Endothelial cell of umbilical vein (primary cell): Measurements from ENCODE around the gene ACAP1. TPM values are rescaled to one million over a fixed set of nuclear protein-coding genes. Genes with fewer than 3 reads are reported as not detected.

Source experiments
- BruUV-seq: library from RNA; stranded (reverse); fragments of 400-500 nt; replicated peaks from 2 replicates; lab custom pipeline; 2021; lab: Mats Ljungman, UMichigan
- CTCF ChIA-PET: fragments of 300-600, 350-600 bp; sonication (Branson Sonifier 250); formaldehyde crosslinking; loops from one replicate; lab custom pipeline; 2021; ENCODE audit warnings: antibody characterized with exemption, inconsistent platforms; lab: Charles Lee
- POLR2A ChIA-PET: fragments of 300-600, 350-600 bp; sonication (Branson Sonifier 250); formaldehyde crosslinking; loops from one replicate; lab custom pipeline; 2021; ENCODE audit warnings: antibody characterized with exemption, inconsistent platforms; lab: Charles Lee
- DNase-seq: peaks from one replicate; pipeline ENCODE4 v3.0.0-alpha.2; 2011; ENCODE audit warnings: low read depth, low spot score
- FAIRE-seq: peaks from 2 replicates; lab custom pipeline; 2011; peaks lifted over from hg19 to GRCh38; lab: Jason Lieb, UNC
- H2AFZ ChIP-seq: 2 replicates; pipeline ENCODE4 v1.6.0; 2012; ENCODE audit warnings: low read depth, low read length, control low read depth, inconsistent platforms
- H3K27ac ChIP-seq: 2 replicates; pipeline ENCODE4 v1.5.1; 2011; ENCODE audit warnings: low read depth, mild to moderate bottlenecking, control low read depth, low read length, moderate library complexity; ENCODE audit not compliant: insufficient read depth
- H3K27me3 ChIP-seq, 2 experiments: 2 replicates each; pipeline versions ENCODE4 v1.6.0 to v1.6.1; 2011; ENCODE audit warnings: low read length in 2 of 2, mixed read lengths in 1 of 2; ENCODE audit not compliant: control insufficient read depth in 2 of 2, insufficient read depth in 2 of 2
- H3K36me3 ChIP-seq, 2 experiments: 2 replicates in 1 of 2; 3 replicates in 1 of 2; pipeline ENCODE4 v1.5.1; 2011; ENCODE audit warnings: low read length in 2 of 2, mild to moderate bottlenecking in 1 of 2, moderate library complexity in 1 of 2; ENCODE audit not compliant: control insufficient read depth in 2 of 2, insufficient read depth in 2 of 2; ENCODE audit errors: extremely low read depth in 1 of 2
- H3K4me1 ChIP-seq: 3 replicates; pipeline ENCODE4 v1.5.1; 2011; ENCODE audit warnings: mild to moderate bottlenecking, low read length; ENCODE audit not compliant: control insufficient read depth, insufficient read depth; ENCODE audit errors: extremely low read depth
- H3K4me2 ChIP-seq: 2 replicates; pipeline ENCODE4 v1.6.1; 2011; ENCODE audit warnings: low read length, control low read depth, mixed read lengths; ENCODE audit not compliant: insufficient read depth
- H3K4me3 ChIP-seq, 3 experiments: fragments of 200-600 bp in 1 of 3; sonication (generic), shearing (Covaris generic) in 1 of 3; replicated peaks in 1 of 3; 2 replicates each; pipeline ENCODE4 v1.5.1; 2011 to 2016; ENCODE audit warnings: control low read depth in 3 of 3, low read length in 3 of 3, mild to moderate bottlenecking in 2 of 3, inconsistent platforms in 1 of 3, low read depth in 1 of 3, moderate library complexity in 1 of 3; ENCODE audit not compliant: insufficient read depth in 1 of 3
- H3K79me2 ChIP-seq: 2 replicates; pipeline ENCODE4 v1.6.0; 2012; ENCODE audit warnings: low read length, inconsistent platforms; ENCODE audit not compliant: control insufficient read depth, insufficient read depth
- H3K9ac ChIP-seq: replicated peaks from 2 replicates; pipeline ENCODE3; 2011; ENCODE audit warnings: low read length, control low read depth; ENCODE audit not compliant: insufficient read depth; ENCODE audit errors: extremely low read depth
- H3K9me1 ChIP-seq: replicated peaks from 3 replicates; pipeline ENCODE4 v1.6.0; 2011; ENCODE audit warnings: mild to moderate bottlenecking, low read length; ENCODE audit not compliant: control insufficient read depth, insufficient read depth; ENCODE audit errors: extremely low read depth
- H3K9me3 ChIP-seq: replicated peaks from 2 replicates; pipeline ENCODE4 v1.5.1; 2012; ENCODE audit warnings: low read length, inconsistent platforms; ENCODE audit not compliant: control insufficient read depth, insufficient read depth
- H4K20me1 ChIP-seq: replicated peaks from 2 replicates; pipeline ENCODE3; 2011; ENCODE audit warnings: mild to moderate bottlenecking, low read length; ENCODE audit not compliant: control insufficient read depth, insufficient read depth; ENCODE audit errors: extremely low read depth
- EZH2 ChIP-seq: IDR thresholded peaks from 2 replicates; pipeline ENCODE4 v1.6.1; 2012; ENCODE audit warnings: borderline replicate concordance, low read depth, mild to moderate bottlenecking, moderate library complexity, low read length, inconsistent platforms; ENCODE audit not compliant: severe bottlenecking
- FOS ChIP-seq: IDR thresholded peaks from 2 replicates; pipeline ENCODE4 v1.6.1; 2011; ENCODE audit warnings: mild to moderate bottlenecking, low read length, moderate library complexity, borderline replicate concordance; ENCODE audit not compliant: insufficient read depth
- GATA2 ChIP-seq: IDR thresholded peaks from 2 replicates; pipeline ENCODE4 v1.7.0; 2011; ENCODE audit warnings: low read depth, mild to moderate bottlenecking, moderate library complexity, mixed read lengths, low read length; ENCODE audit not compliant: insufficient read length, insufficient read depth
- JUN ChIP-seq: IDR thresholded peaks from 2 replicates; pipeline ENCODE4 v1.6.1; 2011; ENCODE audit warnings: borderline replicate concordance, low read depth; ENCODE audit not compliant: insufficient read length, insufficient read depth
- MYC ChIP-seq: IDR thresholded peaks from one replicate; pipeline ENCODE4 v1.6.1; 2011; ENCODE audit warnings: mild to moderate bottlenecking, low read depth, low read length
- POLR2A ChIP-seq: IDR thresholded peaks from 2 replicates; pipeline ENCODE4 v1.6.1; 2012; ENCODE audit warnings: low read depth, mild to moderate bottlenecking, control low read depth, low read length
- POLR2AphosphoS5 ChIP-seq: IDR thresholded peaks from 2 replicates; pipeline ENCODE4 v1.6.1; 2012; ENCODE audit warnings: low read depth, mild to moderate bottlenecking, control low read depth, low read length, moderate library complexity; ENCODE audit not compliant: insufficient read depth
- dilution Hi-C: fragments of 300-500 bp; cut with MboI; formaldehyde crosslinking; loops from one replicate; pipeline ENCODE4 v1.15.0; 2019; ENCODE audit warnings: low sequenced_read_pairs; ENCODE audit not compliant: extremely low pct_ligation_motif_present
- intact Hi-C: fragments of 100-400 bp; cut with micrococcal nuclease; formaldehyde crosslinking; loops from one replicate; pipeline ENCODE4 v1.10.0; 2022
- polyA plus RNA-seq, 4 experiments: library from polyadenylated mRNA; depleted of rRNA in 3 of 4; stranded (reverse) in 3 of 4; unstranded in 1 of 4; fragments of >200 nt; gene quantifications; 2 replicates each; pipeline versions ENCODE4 v1.2.1 to v1.2.3, GENCODE V29; 2011 to 2012; ENCODE audit warnings: missing spikeins in 1 of 4
- total RNA-seq: library from RNA; stranded (reverse); gene quantifications from 2 replicates; pipeline ENCODE4 v1.2.3, GENCODE V29; 2021
- TF ChIP-seq, protein P1 (sequence below): IDR thresholded peaks from 2 replicates; pipeline ENCODE4 v1.6.1; 2011; ENCODE audit not compliant: insufficient read depth, insufficient read length
- TF ChIP-seq, protein P2 (sequence below), 2 donors: IDR thresholded peaks; 1 replicate in 1 of 2; 2 replicates in 1 of 2; pipeline ENCODE4 v1.5.1; 2011; ENCODE audit warnings: low read length in 2 of 2, mild to moderate bottlenecking in 2 of 2, moderate library complexity in 2 of 2, control low read depth in 1 of 2, inconsistent platforms in 1 of 2, low read depth in 1 of 2; ENCODE audit not compliant: insufficient read depth in 1 of 2; ENCODE audit errors: extremely low read depth in 1 of 2

The ACAP1 gene
- total and polyA plus RNA-seq, 2 donors (not counting 3 experiments of a cell fraction or from before 2014, with no cell fraction given) = 0.46 TPM; not detected in 1

DNA sequence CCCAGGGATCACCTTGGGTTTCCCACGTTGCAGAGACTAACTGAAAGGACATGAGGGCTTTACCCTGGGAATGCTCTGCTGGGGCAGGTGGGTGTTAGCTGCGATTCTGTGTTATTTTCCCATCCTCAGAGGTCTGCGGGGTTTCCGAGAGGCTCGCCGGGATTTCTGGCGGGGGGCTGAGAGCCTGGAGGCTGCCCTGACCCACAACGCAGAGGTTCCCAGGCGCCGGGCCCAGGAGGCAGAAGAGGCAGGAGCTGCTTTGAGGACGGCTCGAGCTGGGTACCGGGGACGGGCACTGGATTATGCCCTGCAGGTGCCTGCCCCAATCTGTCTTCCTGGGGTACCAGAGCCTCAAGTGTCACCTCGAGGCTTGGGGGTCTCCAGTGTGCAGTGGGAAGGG is 6.9 kb downstream of the ACAP1 start:
- no peak overlapping the region for H3K9ac ChIP-seq
- H3K4me2 ChIP-seq = no peak overlapping the region
- H3K4me3 ChIP-seq = no peak overlapping the region
- intact Hi-C loops (no loop called here), dilution Hi-C loops (no loop called here)
- H3K36me3 ChIP-seq = no peaks in the 10 kb centered on the region
- no peak overlapping the region for H3K27ac ChIP-seq
- H4K20me1 ChIP-seq = no peaks in the 10 kb centered on the region
- FAIRE-seq (no peak), DNase-seq (no peak)
- no peaks in the 10 kb centered on the region for H3K9me3 ChIP-seq
- ChIA-PET CTCF (interaction anchor here (1.5 to 3.8 kb wide), 3 partner anchors 18 to 297 kb away, joined by 3 to 31 read pairs (median 14); no protein-coding TSS in a partner anchor), POLR2A (no interaction called here)
- TF ChIP-seq POLR2AphosphoS5 = no peak
- TF ChIP-seq, protein P1, sequence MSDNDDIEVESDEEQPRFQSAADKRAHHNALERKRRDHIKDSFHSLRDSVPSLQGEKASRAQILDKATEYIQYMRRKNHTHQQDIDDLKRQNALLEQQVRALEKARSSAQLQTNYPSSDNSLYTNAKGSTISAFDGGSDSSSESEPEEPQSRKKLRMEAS = no peak
- no peak for TF ChIP-seq MYC
- no peak for TF ChIP-seq FOS
- H3K9me1 ChIP-seq = no peaks in the 10 kb centered on the region
- no peaks in the 10 kb centered on the region for H3K4me1 ChIP-seq
- no TSS peak for BruUV-seq
- no peaks in the 10 kb centered on the region for H3K79me2 ChIP-seq
- no peaks in the 10 kb centered on the region for H3K27me3 ChIP-seq
- H2AFZ ChIP-seq = no peak overlapping the region

DNA sequence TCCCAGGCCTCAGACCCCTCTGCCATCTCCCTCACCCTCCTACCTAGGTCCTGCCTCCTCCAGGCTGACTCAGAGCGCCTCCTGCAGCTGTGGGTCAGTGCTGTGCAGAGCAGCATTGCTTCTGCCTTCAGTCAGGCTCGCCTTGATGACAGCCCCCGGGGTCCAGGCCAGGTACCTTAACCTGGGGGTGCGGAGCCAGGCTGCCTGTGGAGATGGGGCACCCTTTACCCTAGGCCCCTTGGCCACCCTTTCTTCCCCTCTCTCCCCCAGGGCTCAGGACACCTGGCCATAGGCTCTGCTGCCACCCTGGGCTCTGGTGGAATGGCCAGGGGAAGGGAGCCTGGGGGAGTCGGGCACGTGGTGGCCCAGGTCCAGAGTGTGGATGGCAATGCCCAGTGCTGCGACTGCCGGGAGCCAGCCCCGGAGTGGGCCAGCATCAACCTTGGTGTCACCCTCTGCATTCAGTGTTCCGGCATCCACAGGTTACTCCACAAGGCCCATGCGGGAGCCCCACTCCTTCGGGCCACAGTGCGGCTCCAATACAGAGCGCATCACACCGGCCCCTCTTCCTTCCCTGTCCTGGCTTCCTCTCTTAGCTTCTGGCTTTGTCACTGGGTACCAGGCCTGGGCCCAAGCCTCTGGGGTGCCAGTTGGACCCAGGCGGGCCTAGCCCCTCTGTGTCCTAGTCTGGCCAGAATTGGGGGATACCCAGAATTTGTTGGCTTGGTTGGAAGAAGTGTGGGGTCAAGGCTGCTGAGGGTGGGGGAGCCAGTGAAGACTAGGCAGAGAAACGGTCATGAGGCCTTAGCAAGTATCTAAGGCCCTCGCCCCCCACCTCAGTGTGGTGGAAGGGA is 10.7 kb downstream of the ACAP1 start:
- no peak overlapping the region for H3K9ac ChIP-seq
- H3K27me3 ChIP-seq = no peaks in the 10 kb centered on the region
- peaks cover 11% of the 10 kb centered on the region for H3K4me1 ChIP-seq
- DNase-seq (no peak), FAIRE-seq (no peak)
- no peak overlapping the region for H2AFZ ChIP-seq
- no peak overlapping the region for H3K4me2 ChIP-seq
- H3K36me3 ChIP-seq = no peaks in the 10 kb centered on the region
- no peak overlapping the region for H3K27ac ChIP-seq
- no peak for TF ChIP-seq MYC
- TF ChIP-seq, protein P2, sequence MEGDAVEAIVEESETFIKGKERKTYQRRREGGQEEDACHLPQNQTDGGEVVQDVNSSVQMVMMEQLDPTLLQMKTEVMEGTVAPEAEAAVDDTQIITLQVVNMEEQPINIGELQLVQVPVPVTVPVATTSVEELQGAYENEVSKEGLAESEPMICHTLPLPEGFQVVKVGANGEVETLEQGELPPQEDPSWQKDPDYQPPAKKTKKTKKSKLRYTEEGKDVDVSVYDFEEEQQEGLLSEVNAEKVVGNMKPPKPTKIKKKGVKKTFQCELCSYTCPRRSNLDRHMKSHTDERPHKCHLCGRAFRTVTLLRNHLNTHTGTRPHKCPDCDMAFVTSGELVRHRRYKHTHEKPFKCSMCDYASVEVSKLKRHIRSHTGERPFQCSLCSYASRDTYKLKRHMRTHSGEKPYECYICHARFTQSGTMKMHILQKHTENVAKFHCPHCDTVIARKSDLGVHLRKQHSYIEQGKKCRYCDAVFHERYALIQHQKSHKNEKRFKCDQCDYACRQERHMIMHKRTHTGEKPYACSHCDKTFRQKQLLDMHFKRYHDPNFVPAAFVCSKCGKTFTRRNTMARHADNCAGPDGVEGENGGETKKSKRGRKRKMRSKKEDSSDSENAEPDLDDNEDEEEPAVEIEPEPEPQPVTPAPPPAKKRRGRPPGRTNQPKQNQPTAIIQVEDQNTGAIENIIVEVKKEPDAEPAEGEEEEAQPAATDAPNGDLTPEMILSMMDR (IDR thresholded peaks at IDR 0.05; ENCODE audit: extremely low read depth in 1 of 2, insufficient read depth in 1 of 2, low read depth in 1 of 2, low read length in 2 of 2) = no peak
- TF ChIP-seq, protein P1 = no peak
- TF ChIP-seq GATA2 = no peak
- TF ChIP-seq EZH2 = no peak
- no peak for TF ChIP-seq FOS
- TF ChIP-seq JUN = no peak
- TF ChIP-seq POLR2A = no peak
- no peak for TF ChIP-seq POLR2AphosphoS5
- ChIA-PET CTCF (interaction anchor here (1.0 to 3.8 kb wide), 2 partner anchors 66 to 301 kb away, joined by 3 to 31 read pairs; partner anchors contain the start of gene SLC2A4), POLR2A (no interaction called here)
- H3K4me3 ChIP-seq = no peak overlapping the region
- H4K20me1 ChIP-seq = no peaks in the 10 kb centered on the region
- dilution Hi-C loops = no loop called here
- intact Hi-C loops = loop anchor here (1.0 to 2.0 kb wide), 2 partner anchors 23 to 302 kb away; partner anchors contain the start of gene SLC16A11
- no peaks in the 10 kb centered on the region for H3K9me1 ChIP-seq
- H3K9me3 ChIP-seq = no peaks in the 10 kb centered on the region
- no peaks in the 10 kb centered on the region for H3K79me2 ChIP-seq
- BruUV-seq = no TSS peak
